HepG2 (cell line): Measurements from ENCODE around the gene SSH3. TPM values are rescaled to one million over a fixed set of nuclear protein-coding genes. Genes with fewer than 3 reads are reported as not detected.

Source experiments
- HDAC6 ChIP-seq: fragments of 200-600 bp; sonication (generic); IDR thresholded peaks from 2 replicates; pipeline ENCODE4 v1.7.0; 2017; ENCODE audit warnings: mild to moderate bottlenecking, antibody characterized with exemption, low read length, low read depth
- JUNB ChIP-seq: sonication (generic); formaldehyde crosslinking; IDR thresholded peaks from 2 replicates; pipeline ENCODE4 v1.8.0; 2022; ENCODE audit warnings: missing genetic modification reagents, mild to moderate bottlenecking, borderline replicate concordance
- KAT7 ChIP-seq: IDR thresholded peaks from 2 replicates; pipeline ENCODE4 v1.6.1; 2018; ENCODE audit warnings: borderline replicate concordance, missing compliant biosample characterization
- MEIS2 ChIP-seq: sonication (generic); formaldehyde crosslinking; IDR thresholded peaks from 2 replicates; pipeline ENCODE4 v1.9.0; 2021; ENCODE audit warnings: mild to moderate bottlenecking, missing genetic modification reagents
- RBFOX2 ChIP-seq: fragments of 200-400 bp; formaldehyde crosslinking; IDR thresholded peaks from 2 replicates; pipeline ENCODE4 v1.6.1; 2017; ENCODE audit warnings: low read depth, mild to moderate bottlenecking, low read length
- REXO4 ChIP-seq: sonication (generic); formaldehyde crosslinking; IDR thresholded peaks from 2 replicates; pipeline ENCODE4 v1.8.0; 2022; ENCODE audit warnings: missing genetic modification reagents, mild to moderate bottlenecking, borderline replicate concordance
- RNF2 ChIP-seq: fragments of 450-650 bp; conservative IDR thresholded peaks from 2 replicates; pipeline ENCODE4 v1.6.1; 2016; ENCODE audit warnings: low read depth
- SP140L ChIP-seq: sonication (generic); formaldehyde crosslinking; IDR thresholded peaks from 2 replicates; pipeline ENCODE4 v1.4.0; 2020; ENCODE audit warnings: missing genetic modification reagents, borderline replicate concordance
- XBP1 ChIP-seq: sonication (generic); formaldehyde crosslinking; IDR thresholded peaks from 2 replicates; pipeline ENCODE4 v1.5.0; 2020; ENCODE audit warnings: missing genetic modification reagents
- XRCC5 ChIP-seq: fragments of 200-400 bp; formaldehyde crosslinking; optimal IDR thresholded peaks from 2 replicates; pipeline ENCODE3; 2017; ENCODE audit warnings: mild to moderate bottlenecking, low read length
- ZBTB20 ChIP-seq: sonication (generic); formaldehyde crosslinking; IDR thresholded peaks from 2 replicates; pipeline ENCODE4 v1.8.1; 2023; ENCODE audit warnings: missing genetic modification reagents, low read depth, mild to moderate bottlenecking, borderline replicate concordance
- ZBTB8A ChIP-seq: sonication (generic); formaldehyde crosslinking; IDR thresholded peaks from 2 replicates; pipeline ENCODE4 v1.4.0; 2020; ENCODE audit warnings: mild to moderate bottlenecking, low read depth, missing genetic modification reagents, borderline replicate concordance
- ZC3H4 ChIP-seq: sonication (generic); formaldehyde crosslinking; IDR thresholded peaks from 2 replicates; pipeline ENCODE4 v1.4.0; 2020; ENCODE audit warnings: missing genetic modification reagents, borderline replicate concordance
- ZNF234 ChIP-seq: sonication (generic); formaldehyde crosslinking; conservative IDR thresholded peaks from 2 replicates; pipeline ENCODE4 v1.5.1; 2020; ENCODE audit warnings: mild to moderate bottlenecking, missing genetic modification reagents
- ZNF333 ChIP-seq: sonication (generic); formaldehyde crosslinking; IDR thresholded peaks from 2 replicates; pipeline ENCODE4 v1.4.0; 2020; ENCODE audit warnings: mild to moderate bottlenecking, missing genetic modification reagents, borderline replicate concordance
- ZNF557 ChIP-seq: sonication (generic); formaldehyde crosslinking; IDR thresholded peaks from 2 replicates; pipeline ENCODE4 v1.4.0; 2020; ENCODE audit warnings: missing genetic modification reagents
- ZNF773 ChIP-seq: sonication (generic); formaldehyde crosslinking; IDR thresholded peaks from 2 replicates; pipeline ENCODE4 v1.4.0; 2020; ENCODE audit warnings: missing genetic modification reagents, borderline replicate concordance
- polyA plus RNA-seq, 8 experiments: library from polyadenylated mRNA; depleted of rRNA in 3 of 8; stranded (reverse) in 7 of 8; unstranded in 1 of 8; fragments of >200 nt; fragmentation: Illumina TruSeq in 4 of 8; extraction: Trizol in 4 of 8; gene quantifications; 2 replicates each; pipeline versions ENCODE4 v1.2.1 to v1.2.3, GENCODE V29; 2011 to 2016; ENCODE audit warnings: low read depth in 4 of 8, missing spikeins in 1 of 8, mixed read lengths in 1 of 8; ENCODE audit not compliant: insufficient read depth in 1 of 8
- total RNA-seq, 5 experiments: library from RNA; depleted of rRNA; stranded (reverse); fragments of >200 nt; fragmentation: Illumina TruSeq; extraction: Trizol; gene quantifications; 2 replicates each; pipeline ENCODE4 v1.2.3, GENCODE V29; 2016; ENCODE audit warnings: low read depth in 1 of 5
- TF ChIP-seq, protein P1 (sequence below): IDR thresholded peaks from 2 replicates; pipeline ENCODE4 v1.6.1; 2012; ENCODE audit warnings: inconsistent platforms
- TF ChIP-seq, protein P2 (sequence below): IDR thresholded peaks from 2 replicates; pipeline ENCODE4 v1.6.1; 2012; ENCODE audit warnings: low read depth, low read length, improper control_type of control experiment
- TF ChIP-seq, protein P3 (sequence below): sonication (generic); formaldehyde crosslinking; IDR thresholded peaks from 2 replicates; pipeline ENCODE4 v1.9.0; 2021; ENCODE audit warnings: missing genetic modification reagents, mild to moderate bottlenecking, borderline replicate concordance
- TF ChIP-seq, protein P4 (sequence below): sonication (generic); formaldehyde crosslinking; IDR thresholded peaks from 2 replicates; pipeline ENCODE4 v1.5.0; 2020; ENCODE audit warnings: mild to moderate bottlenecking, missing genetic modification reagents

Gene SSH3
- total and polyA plus RNA-seq, 2 of the 13 experiments (the other 11 are each of a cell fraction or from before 2014, with no cell fraction given), result 12.4 to 18.8 TPM

DNA sequence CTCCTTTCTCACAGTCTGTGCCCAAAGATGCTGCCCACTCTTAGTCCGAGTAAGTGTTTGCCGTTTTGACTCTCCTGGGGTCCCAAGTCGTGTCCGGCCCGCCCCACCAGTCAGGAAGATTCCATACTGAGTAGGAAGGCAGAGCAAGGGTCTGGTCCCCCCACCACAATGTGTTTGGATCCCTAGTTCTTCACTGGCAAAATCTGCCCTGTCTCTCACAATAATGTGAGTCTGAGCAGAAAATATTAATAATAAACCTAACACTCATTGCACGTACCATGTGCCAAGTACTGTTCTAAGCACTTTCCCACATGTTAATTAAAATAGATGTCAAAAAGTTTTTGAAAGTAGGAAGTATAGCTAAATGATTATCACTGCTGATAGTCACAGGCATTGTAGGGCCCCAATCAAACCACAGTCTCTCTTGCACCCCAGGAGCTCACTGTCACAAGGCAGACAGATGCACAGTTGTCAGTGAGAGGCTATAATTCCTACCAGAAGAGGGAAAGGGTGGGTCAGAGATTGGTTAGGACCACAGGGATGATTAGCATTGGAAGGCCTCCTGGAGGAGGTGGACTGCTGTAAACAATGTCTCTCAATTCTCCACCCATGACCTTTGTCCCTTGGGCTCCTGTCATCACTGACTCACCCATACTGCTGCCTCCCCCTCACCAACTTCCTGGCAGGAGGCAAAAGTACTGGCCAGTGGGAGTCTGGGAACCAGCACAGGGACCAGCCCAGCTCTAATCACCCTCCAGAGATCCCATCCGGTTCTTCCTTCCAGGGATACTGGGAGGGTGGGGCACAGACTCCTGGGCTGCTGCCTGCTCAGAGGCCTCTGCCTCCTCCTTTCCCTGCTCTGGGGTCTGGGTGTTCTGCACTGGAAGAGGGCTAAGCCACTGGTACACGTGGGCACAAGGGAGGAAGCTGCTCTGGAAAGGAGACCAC, 51.0 kb downstream of the SSH3 start (continued):
- no peak; the same call in 1 of the 2 replicates for TF ChIP-seq RBFOX2
- TF ChIP-seq, protein P1, sequence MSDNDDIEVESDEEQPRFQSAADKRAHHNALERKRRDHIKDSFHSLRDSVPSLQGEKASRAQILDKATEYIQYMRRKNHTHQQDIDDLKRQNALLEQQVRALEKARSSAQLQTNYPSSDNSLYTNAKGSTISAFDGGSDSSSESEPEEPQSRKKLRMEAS, result peak; percentile 53; the same call in 1 of the 2 replicates
- TF ChIP-seq XRCC5, result peak; percentile 78
- no peak for TF ChIP-seq SP140L (CRISPR knock-in tag)
- TF ChIP-seq, protein P2, sequence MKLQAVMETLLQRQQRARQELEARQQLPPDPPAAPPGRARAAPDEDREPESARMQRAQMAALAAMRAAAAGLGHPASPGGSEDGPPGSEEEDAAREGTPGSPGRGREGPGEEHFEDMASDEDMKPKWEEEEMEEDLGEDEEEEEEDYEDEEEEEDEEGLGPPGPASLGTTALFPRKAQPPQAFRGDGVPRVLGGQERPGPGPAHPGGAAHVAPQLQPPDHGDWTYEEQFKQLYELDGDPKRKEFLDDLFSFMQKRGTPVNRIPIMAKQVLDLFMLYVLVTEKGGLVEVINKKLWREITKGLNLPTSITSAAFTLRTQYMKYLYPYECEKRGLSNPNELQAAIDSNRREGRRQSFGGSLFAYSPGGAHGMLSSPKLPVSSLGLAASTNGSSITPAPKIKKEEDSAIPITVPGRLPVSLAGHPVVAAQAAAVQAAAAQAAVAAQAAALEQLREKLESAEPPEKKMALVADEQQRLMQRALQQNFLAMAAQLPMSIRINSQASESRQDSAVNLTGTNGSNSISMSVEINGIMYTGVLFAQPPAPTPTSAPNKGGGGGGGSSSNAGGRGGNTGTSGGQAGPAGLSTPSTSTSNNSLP, result no peak
- TF ChIP-seq, protein P3, sequence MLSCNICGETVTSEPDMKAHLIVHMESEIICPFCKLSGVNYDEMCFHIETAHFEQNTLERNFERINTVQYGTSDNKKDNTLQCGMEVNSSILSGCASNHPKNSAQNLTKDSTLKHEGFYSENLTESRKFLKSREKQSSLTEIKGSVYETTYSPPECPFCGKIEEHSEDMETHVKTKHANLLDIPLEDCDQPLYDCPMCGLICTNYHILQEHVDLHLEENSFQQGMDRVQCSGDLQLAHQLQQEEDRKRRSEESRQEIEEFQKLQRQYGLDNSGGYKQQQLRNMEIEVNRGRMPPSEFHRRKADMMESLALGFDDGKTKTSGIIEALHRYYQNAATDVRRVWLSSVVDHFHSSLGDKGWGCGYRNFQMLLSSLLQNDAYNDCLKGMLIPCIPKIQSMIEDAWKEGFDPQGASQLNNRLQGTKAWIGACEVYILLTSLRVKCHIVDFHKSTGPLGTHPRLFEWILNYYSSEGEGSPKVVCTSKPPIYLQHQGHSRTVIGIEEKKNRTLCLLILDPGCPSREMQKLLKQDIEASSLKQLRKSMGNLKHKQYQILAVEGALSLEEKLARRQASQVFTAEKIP (CRISPR knock-in tag), result no peak
- TF ChIP-seq JUNB (CRISPR knock-in tag), result peak; percentile 65; the same call in 1 of the 2 replicates
- TF ChIP-seq REXO4 (CRISPR knock-in tag), result no peak
- no peak for TF ChIP-seq HDAC6
- no peak for TF ChIP-seq ZNF773 (CRISPR knock-in tag)
- TF ChIP-seq ZNF333 (CRISPR knock-in tag), result no peak
- no peak for TF ChIP-seq ZBTB8A (CRISPR knock-in tag)
- TF ChIP-seq, protein P4, sequence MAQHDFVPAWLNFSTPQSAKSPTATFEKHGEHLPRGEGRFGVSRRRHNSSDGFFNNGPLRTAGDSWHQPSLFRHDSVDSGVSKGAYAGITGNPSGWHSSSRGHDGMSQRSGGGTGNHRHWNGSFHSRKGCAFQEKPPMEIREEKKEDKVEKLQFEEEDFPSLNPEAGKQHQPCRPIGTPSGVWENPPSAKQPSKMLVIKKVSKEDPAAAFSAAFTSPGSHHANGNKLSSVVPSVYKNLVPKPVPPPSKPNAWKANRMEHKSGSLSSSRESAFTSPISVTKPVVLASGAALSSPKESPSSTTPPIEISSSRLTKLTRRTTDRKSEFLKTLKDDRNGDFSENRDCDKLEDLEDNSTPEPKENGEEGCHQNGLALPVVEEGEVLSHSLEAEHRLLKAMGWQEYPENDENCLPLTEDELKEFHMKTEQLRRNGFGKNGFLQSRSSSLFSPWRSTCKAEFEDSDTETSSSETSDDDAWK (CRISPR knock-in tag), result no peak
- no peak for TF ChIP-seq MEIS2
- no peak for TF ChIP-seq ZNF557
- TF ChIP-seq ZC3H4, result peak; percentile 37; the same call in 1 of the 2 replicates
- no peak for TF ChIP-seq KAT7 (CRISPR knock-in tag)
- TF ChIP-seq ZNF234 (CRISPR knock-in tag), result no peak
- TF ChIP-seq XBP1 (CRISPR knock-in tag), result no peak
- TF ChIP-seq ZBTB20 (CRISPR knock-in tag), result peak; percentile 66; the same call in 1 of the 2 replicates
- no peak for TF ChIP-seq RNF2
